Central memory CD8-positive, alpha-beta T cell (primary cell): ENCODE results near the gene NEAT1.

Source experiments
- ATAC-seq: fragments of 150-1000 bp; cut with Tn5 transposase; replicated peaks from 2 replicates; pipeline ENCODE4 v1.10.0; 2022; ENCODE audit warnings: mild to moderate bottlenecking, moderate FRiP score, moderate number of reproducible peaks; ENCODE audit not compliant: poor library complexity, severe bottlenecking; ENCODE audit errors: extremely low read depth
- DNase-seq, 2 donors: peaks; one replicate each; pipeline ENCODE4 v3.0.0; 2021; ENCODE audit warnings: low spot score in 2 of 2
- H3K27ac Mint-ChIP-seq: one replicate; pipeline ENCODE4 v1.8.0; 2022; ENCODE audit warnings: low read depth, mild to moderate bottlenecking, moderate library complexity, mixed read lengths
- H3K27me3 Mint-ChIP-seq: one replicate; pipeline ENCODE4 v1.8.0; 2022; ENCODE audit warnings: mixed read lengths
- H3K36me3 Mint-ChIP-seq: one replicate; pipeline ENCODE4 v1.8.0; 2022; ENCODE audit warnings: mild to moderate bottlenecking, moderate library complexity, mixed read lengths; ENCODE audit not compliant: insufficient read depth
- H3K4me1 Mint-ChIP-seq: one replicate; pipeline ENCODE4 v1.8.0; 2022; ENCODE audit warnings: mixed read lengths
- H3K4me3 Mint-ChIP-seq: one replicate; pipeline ENCODE4 v1.8.0; 2022; ENCODE audit warnings: mild to moderate bottlenecking, moderate library complexity, mixed read lengths
- H3K9me3 Mint-ChIP-seq: one replicate; pipeline ENCODE4 v1.8.0; 2022; ENCODE audit warnings: mixed read lengths

NEAT1 gene

GRCh38 chr11:65416841-65417701 is 5.5 kb upstream of the NEAT1 start:
- H3K36me3 Mint-ChIP-seq = peaks cover 25% of the 10 kb centered on the region
- no peak for ATAC-seq
- H3K27ac Mint-ChIP-seq = peak overlapping the region; percentile 100
- no peaks in the 10 kb centered on the region for H3K27me3 Mint-ChIP-seq
- H3K4me3 Mint-ChIP-seq = peak overlapping the region; percentile 100
- no peaks in the 10 kb centered on the region for H3K9me3 Mint-ChIP-seq
- DNase-seq = no peak
- H3K4me1 Mint-ChIP-seq = peaks cover 65% of the 10 kb centered on the region

GRCh38 chr11:65417702-65418430 is 4.7 kb upstream of the NEAT1 start:
- H3K9me3 Mint-ChIP-seq = no peaks in the 10 kb centered on the region
- no peak for ATAC-seq
- H3K27me3 Mint-ChIP-seq = no peaks in the 10 kb centered on the region
- peak overlapping the region; percentile 100 for H3K4me3 Mint-ChIP-seq
- DNase-seq = no peak
- peaks cover 31% of the 10 kb centered on the region for H3K36me3 Mint-ChIP-seq
- H3K27ac Mint-ChIP-seq = peak overlapping the region; percentile 100
- peaks cover 71% of the 10 kb centered on the region for H3K4me1 Mint-ChIP-seq

GRCh38 chr11:65418431-65418680 is 4.2 kb upstream of the NEAT1 start:
- no peak for ATAC-seq
- peak overlapping the region; percentile 100 for H3K27ac Mint-ChIP-seq

GRCh38 chr11:65418681-65419459 is 3.7 kb upstream of the NEAT1 start:
- peaks cover 74% of the 10 kb centered on the region for H3K4me1 Mint-ChIP-seq
- DNase-seq (peak; percentile 61 to 72), ATAC-seq (peak; percentile 33)
- no peaks in the 10 kb centered on the region for H3K9me3 Mint-ChIP-seq
- H3K36me3 Mint-ChIP-seq = peaks cover 36% of the 10 kb centered on the region
- H3K27ac Mint-ChIP-seq = peak overlapping the region; percentile 100
- no peaks in the 10 kb centered on the region for H3K27me3 Mint-ChIP-seq
- H3K4me3 Mint-ChIP-seq = peak overlapping the region; percentile 100

More at GRCh38 chr11:65418431-65418680, 4.2 kb upstream of the NEAT1 start:
- no peak for DNase-seq
- H3K9me3 Mint-ChIP-seq = no peaks in the 10 kb centered on the region
- H3K36me3 Mint-ChIP-seq = peaks cover 32% of the 10 kb centered on the region
- H3K4me1 Mint-ChIP-seq = peaks cover 74% of the 10 kb centered on the region
- H3K27me3 Mint-ChIP-seq = no peaks in the 10 kb centered on the region
- H3K4me3 Mint-ChIP-seq = peak overlapping the region; percentile 100

- H3K27me3 Mint-ChIP-seq = no peaks in the 10 kb centered on the region
- DNase-seq (no peak), ATAC-seq (no peak)
- H3K36me3 Mint-ChIP-seq = peaks cover 42% of the 10 kb centered on the region
- H3K4me1 Mint-ChIP-seq = peaks cover 78% of the 10 kb centered on the region
- H3K9me3 Mint-ChIP-seq = no peaks in the 10 kb centered on the region
- H3K27ac Mint-ChIP-seq = peak overlapping the region; percentile 100
- peak overlapping the region; percentile 100 for H3K4me3 Mint-ChIP-seq
Observed at GRCh38 chr11:65419460-65419771, 3.2 kb upstream of the NEAT1 start.

GRCh38 chr11:65419772-65420481 is 2.7 kb upstream of the NEAT1 start:
- H3K4me1 Mint-ChIP-seq = peaks cover 83% of the 10 kb centered on the region

GRCh38 chr11:65420506-65420905 is 2.1 kb upstream of the NEAT1 start:
- DNase-seq (no peak), ATAC-seq (no peak)
- H3K4me3 Mint-ChIP-seq = peak overlapping the region; percentile 100
- no peaks in the 10 kb centered on the region for H3K27me3 Mint-ChIP-seq
- H3K9me3 Mint-ChIP-seq = no peaks in the 10 kb centered on the region
- H3K27ac Mint-ChIP-seq = peak overlapping the region; percentile 100
- H3K36me3 Mint-ChIP-seq = peaks cover 53% of the 10 kb centered on the region
- peaks cover 88% of the 10 kb centered on the region for H3K4me1 Mint-ChIP-seq

More at GRCh38 chr11:65419772-65420481, 2.7 kb upstream of the NEAT1 start:
- Mint-ChIP-seq H3K36me3 (peaks cover 47% of the 10 kb centered on the region), H3K4me3 (peak overlapping the region; percentile 100), H3K27me3 (no peaks in the 10 kb centered on the region), H3K9me3 (no peaks in the 10 kb centered on the region), H3K27ac (peak overlapping the region; percentile 100)
- DNase-seq (no peak), ATAC-seq (no peak)

GRCh38 chr11:65420979-65421793 is 1.4 kb upstream of the NEAT1 start:
- no peaks in the 10 kb centered on the region for H3K9me3 Mint-ChIP-seq
- ATAC-seq (peak; percentile 47), DNase-seq (peak; percentile 73 to 85)
- H3K4me3 Mint-ChIP-seq = peak overlapping the region; percentile 100
- no peaks in the 10 kb centered on the region for H3K27me3 Mint-ChIP-seq
- H3K27ac Mint-ChIP-seq = peak overlapping the region; percentile 100
- H3K36me3 Mint-ChIP-seq = peaks cover 58% of the 10 kb centered on the region
- peaks cover 87% of the 10 kb centered on the region for H3K4me1 Mint-ChIP-seq

- ATAC-seq = no peak
- Mint-ChIP-seq H3K9me3 (no peaks in the 10 kb centered on the region), H3K36me3 (peaks cover 66% of the 10 kb centered on the region), H3K27me3 (no peaks in the 10 kb centered on the region), H3K4me1 (peaks cover 87% of the 10 kb centered on the region), H3K4me3 (peak overlapping the region; percentile 100), H3K27ac (peak overlapping the region; percentile 100)
- peak; percentile 74 to 78 for DNase-seq
Observed at GRCh38 chr11:65421794-65422632, 585 bp upstream of the NEAT1 start.

- peaks cover 88% of the 10 kb centered on the region for H3K4me1 Mint-ChIP-seq
- peak overlapping the region; percentile 100 for H3K27ac Mint-ChIP-seq
- peak overlapping the region; percentile 100 for H3K4me3 Mint-ChIP-seq
- H3K27me3 Mint-ChIP-seq = no peaks in the 10 kb centered on the region
- peaks cover 75% of the 10 kb centered on the region for H3K36me3 Mint-ChIP-seq
- DNase-seq = no peak
- no peak for ATAC-seq
- H3K9me3 Mint-ChIP-seq = no peaks in the 10 kb centered on the region
Observed at GRCh38 chr11:65423516-65424204, 1.1 kb downstream of the NEAT1 start.
